Measurements from ENCODE around the gene NLN.

DNA sequence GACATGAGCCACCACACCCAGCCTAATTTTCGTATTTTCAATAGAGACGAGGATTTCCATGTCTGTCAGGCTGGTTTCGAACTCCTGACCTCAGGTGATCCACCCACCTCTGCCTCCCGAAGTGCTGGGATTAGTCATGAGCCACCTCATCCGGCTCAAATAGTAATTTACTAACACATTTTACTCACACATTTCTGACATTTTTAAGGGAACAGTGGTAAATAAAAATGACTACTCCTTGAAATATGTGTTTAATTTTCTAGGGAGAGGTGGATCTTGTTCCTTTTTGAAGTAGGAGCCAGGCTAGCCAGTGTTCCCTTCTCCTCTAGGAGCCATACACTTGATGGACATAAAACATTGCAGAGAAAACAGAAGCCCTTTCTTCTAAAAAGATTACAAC is 149.2 kb downstream of the NLN start:
- TF ChIP-seq GATA2 (IDR thresholded peaks at IDR 0.05; ENCODE audit: low read depth, low read length) (no peak), GATA3 (IDR thresholded peaks at IDR 0.05; ENCODE audit: low read depth, low read length) (no peak)
